ENCODE results near the gene PNKP. TPM values are rescaled to one million over a fixed set of nuclear protein-coding genes. Genes with fewer than 3 reads are reported as not detected.

The PNKP gene
- total RNA-seq, 4 donors from 2014 or later = 14.9 to 43.4 (median 21.1) TPM

- intact Hi-C loops (cut with DNase I; ENCODE audit: low total_unique reads) = no loop called here
- ATAC-seq (no peak), DNase-seq (no peak)
- H3K36me3 ChIP-seq = peaks cover 14 to 81% of the 10 kb centered on the region in 2 donors
- no peak overlapping the region for H3K4me3 ChIP-seq
- H3K9me3 ChIP-seq = no peaks in the 10 kb centered on the region
- in situ Hi-C loops (cut with MboI; ENCODE audit: low sequenced_read_pairs in 4 of 4) = no loop called here
- no peaks in the 10 kb centered on the region for H3K27me3 ChIP-seq
- H3K4me1 ChIP-seq = peaks cover 7 to 14% of the 10 kb centered on the region in 2 donors
- TF ChIP-seq POLR2A (IDR thresholded peaks at IDR 0.05) = no peak
- TF ChIP-seq CTCF (IDR thresholded peaks at IDR 0.05 in 4 of 5, conservative IDR thresholded peaks at IDR 0.05 in 1 of 5) = no peak
- H3K27ac ChIP-seq = no peak overlapping the region
These were observed 15.7 kb upstream of the PNKP start for GRCh38 chr19:49883094-49883493.

- TF ChIP-seq CTCF (IDR thresholded peaks at IDR 0.05 in 4 of 5, conservative IDR thresholded peaks at IDR 0.05 in 1 of 5) = no peak
- TF ChIP-seq POLR2A (IDR thresholded peaks at IDR 0.05) = no peak
- H3K9me3 ChIP-seq = no peaks in the 10 kb centered on the region
- no peak overlapping the region for H3K27ac ChIP-seq
- H3K36me3 ChIP-seq = peaks cover 14 to 81% of the 10 kb centered on the region in 2 donors
- in situ Hi-C loops (cut with MboI; ENCODE audit: low sequenced_read_pairs in 4 of 4) = no loop called here
- no peak overlapping the region for H3K4me3 ChIP-seq
- ATAC-seq (no peak), DNase-seq (no peak)
- H3K27me3 ChIP-seq = no peaks in the 10 kb centered on the region
- intact Hi-C loops (cut with DNase I; ENCODE audit: low total_unique reads) = no loop called here
- peaks cover 7 to 16% of the 10 kb centered on the region in 2 donors for H3K4me1 ChIP-seq
These were observed 15.3 kb upstream of the PNKP start for GRCh38 chr19:49882643-49883042.

GRCh38 chr19:49881672-49882394 is 14.5 kb upstream of the PNKP start:
- Histone ChIP-seq H3K27ac (no peak overlapping the region), H3K27me3 (no peaks in the 10 kb centered on the region), H3K36me3 (peaks cover 14 to 81% of the 10 kb centered on the region in 2 donors), H3K9me3 (no peaks in the 10 kb centered on the region), H3K4me3 (no peak overlapping the region), H3K4me1 (peaks cover 7 to 16% of the 10 kb centered on the region in 2 donors)
- ATAC-seq = no peak
- DNase-seq = no peak
- intact Hi-C loops (cut with DNase I; ENCODE audit: low total_unique reads) = no loop called here
- in situ Hi-C loops (cut with MboI; ENCODE audit: low sequenced_read_pairs in 4 of 4) = no loop called here
- TF ChIP-seq CTCF (IDR thresholded peaks at IDR 0.05 in 4 of 5, conservative IDR thresholded peaks at IDR 0.05 in 1 of 5) (no peak), POLR2A (IDR thresholded peaks at IDR 0.05) (no peak)

GRCh38 chr19:49881186-49881585 is 13.8 kb upstream of the PNKP start:
- DNase-seq = no peak
- intact Hi-C loops (cut with DNase I; ENCODE audit: low total_unique reads) = no loop called here

More at GRCh38 chr19:49881186-49881585, 13.8 kb upstream of the PNKP start:
- H3K4me1 ChIP-seq = peaks cover 7 to 16% of the 10 kb centered on the region in 2 donors
- no peaks in the 10 kb centered on the region for H3K9me3 ChIP-seq
- H3K27ac ChIP-seq = no peak overlapping the region
- H3K27me3 ChIP-seq = no peaks in the 10 kb centered on the region
- peaks cover 14 to 77% of the 10 kb centered on the region in 2 donors for H3K36me3 ChIP-seq
- H3K4me3 ChIP-seq = no peak overlapping the region
- no peak for TF ChIP-seq CTCF (IDR thresholded peaks at IDR 0.05 in 4 of 5, conservative IDR thresholded peaks at IDR 0.05 in 1 of 5)
- ATAC-seq = no peak
- in situ Hi-C loops (cut with MboI; ENCODE audit: low sequenced_read_pairs in 4 of 4) = no loop called here

Measured in gastrocnemius medialis (tissue), 4 donors.